ENCODE results near the gene KSR1. TPM values are rescaled to one million over a fixed set of nuclear protein-coding genes. Genes with fewer than 3 reads are reported as not detected.

Gene KSR1
- total and polyA plus RNA-seq, 10 of the 15 experiments (the other 5 are each of a cell fraction or from before 2014, with no cell fraction given), result 0.97 to 66.6 (median 22.9) TPM

DNA sequence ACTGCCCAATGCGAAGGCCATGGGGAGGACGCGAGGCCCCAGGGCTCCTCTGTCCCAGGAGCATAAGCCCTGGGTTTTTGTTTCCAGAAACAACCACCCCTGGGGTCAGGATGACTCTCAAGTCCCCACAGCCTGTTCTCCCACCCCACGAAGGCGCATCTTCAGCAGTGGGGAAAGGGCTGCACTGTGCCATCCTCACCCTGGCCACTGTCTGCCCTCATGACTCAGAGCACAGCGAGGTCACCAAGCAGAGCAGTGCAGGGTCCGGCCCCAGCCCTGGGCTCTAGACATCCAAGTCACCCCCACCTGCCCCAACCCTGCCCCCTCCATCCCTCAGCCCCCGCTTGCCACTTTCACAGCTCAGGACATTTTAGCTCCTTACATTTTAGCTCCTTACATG lies 22.7 kb upstream of the KSR1 start:
- H3K27ac ChIP-seq (ENCODE audit: control insufficient read depth, insufficient read depth), result no peak overlapping the region
- no peak for FAIRE-seq
- H4K20me1 ChIP-seq (ENCODE audit: control insufficient read depth, insufficient read depth), result no peaks in the 10 kb centered on the region
- ChIA-PET RAD21 (ENCODE audit: unreplicated experiment) (interaction anchor here (0.6 to 0.7 kb wide), 2 partner anchors 52 to 106 kb away, joined by 3 to 7 read pairs; no protein-coding TSS in a partner anchor), POLR2A (no interaction called here), SMC1A (ENCODE audit: uncharacterized antibody, unreplicated experiment) (interaction anchor here (1.5 kb wide), 1 partner anchor 21 kb away, joined by 4 read pairs; no protein-coding TSS in a partner anchor), CTCF (interaction anchor here (1.3 to 1.4 kb wide), 2 partner anchors 22 to 197 kb away, joined by 3 to 5 read pairs; partner anchors contain the start of gene KSR1)
- no peaks in the 10 kb centered on the region for H3K79me2 ChIP-seq (ENCODE audit: control insufficient read depth, insufficient read depth, low read length)
- no peak overlapping the region for H3K9ac ChIP-seq (ENCODE audit: control insufficient read depth, insufficient read depth, low read length)
- in situ Hi-C loops (cut with MboI) (no loop called here), intact Hi-C loops (cut with micrococcal nuclease; ENCODE audit: unreplicated experiment) (no loop called here)
- H3K27me3 ChIP-seq (replicated peaks in 1 of 2; ENCODE audit: control insufficient read depth in 2 of 2, insufficient read depth in 2 of 2, low read length in 1 of 2), result no peaks in the 10 kb centered on the region
- no TSS peak for BruUV-seq (replicated peaks)
- H3K4me3 ChIP-seq, result no peak overlapping the region
- no peaks in the 10 kb centered on the region for H3K36me3 ChIP-seq (ENCODE audit: control insufficient read depth in 2 of 2, insufficient read depth in 2 of 2, low read length in 1 of 2)
- no peak overlapping the region for H2AFZ ChIP-seq (ENCODE audit: control insufficient read depth, low read depth, low read length)
- WGBS (ENCODE audit: insufficient coverage, insufficient replicate concordance, low lambda C conversion rate, missing lambda C conversion rate), result 58% methylated on average over 8 of the region's 8 CpGs
- H3K4me2 ChIP-seq (ENCODE audit: control insufficient read depth, insufficient read depth), result no peak overlapping the region
- no peak for DNase-seq (ENCODE audit: low read depth, low spot score)
- H3K4me1 ChIP-seq (ENCODE audit: control insufficient read depth, insufficient read depth, low read length), result no peaks in the 10 kb centered on the region
- no peaks in the 10 kb centered on the region for H3K9me3 ChIP-seq (replicated peaks; ENCODE audit: control insufficient read depth, insufficient read depth, low read length)
- no peak for ATAC-seq
- TF ChIP-seq, protein P1, sequence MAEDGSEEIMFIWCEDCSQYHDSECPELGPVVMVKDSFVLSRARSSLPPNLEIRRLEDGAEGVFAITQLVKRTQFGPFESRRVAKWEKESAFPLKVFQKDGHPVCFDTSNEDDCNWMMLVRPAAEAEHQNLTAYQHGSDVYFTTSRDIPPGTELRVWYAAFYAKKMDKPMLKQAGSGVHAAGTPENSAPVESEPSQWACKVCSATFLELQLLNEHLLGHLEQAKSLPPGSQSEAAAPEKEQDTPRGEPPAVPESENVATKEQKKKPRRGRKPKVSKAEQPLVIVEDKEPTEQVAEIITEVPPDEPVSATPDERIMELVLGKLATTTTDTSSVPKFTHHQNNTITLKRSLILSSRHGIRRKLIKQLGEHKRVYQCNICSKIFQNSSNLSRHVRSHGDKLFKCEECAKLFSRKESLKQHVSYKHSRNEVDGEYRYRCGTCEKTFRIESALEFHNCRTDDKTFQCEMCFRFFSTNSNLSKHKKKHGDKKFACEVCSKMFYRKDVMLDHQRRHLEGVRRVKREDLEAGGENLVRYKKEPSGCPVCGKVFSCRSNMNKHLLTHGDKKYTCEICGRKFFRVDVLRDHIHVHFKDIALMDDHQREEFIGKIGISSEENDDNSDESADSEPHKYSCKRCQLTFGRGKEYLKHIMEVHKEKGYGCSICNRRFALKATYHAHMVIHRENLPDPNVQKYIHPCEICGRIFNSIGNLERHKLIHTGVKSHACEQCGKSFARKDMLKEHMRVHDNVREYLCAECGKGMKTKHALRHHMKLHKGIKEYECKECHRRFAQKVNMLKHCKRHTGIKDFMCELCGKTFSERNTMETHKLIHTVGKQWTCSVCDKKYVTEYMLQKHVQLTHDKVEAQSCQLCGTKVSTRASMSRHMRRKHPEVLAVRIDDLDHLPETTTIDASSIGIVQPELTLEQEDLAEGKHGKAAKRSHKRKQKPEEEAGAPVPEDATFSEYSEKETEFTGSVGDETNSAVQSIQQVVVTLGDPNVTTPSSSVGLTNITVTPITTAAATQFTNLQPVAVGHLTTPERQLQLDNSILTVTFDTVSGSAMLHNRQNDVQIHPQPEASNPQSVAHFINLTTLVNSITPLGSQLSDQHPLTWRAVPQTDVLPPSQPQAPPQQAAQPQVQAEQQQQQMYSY (CRISPR knock-in tag; IDR thresholded peaks at IDR 0.05), result no peak
- TF ChIP-seq MTA2 (IDR thresholded peaks at IDR 0.05; ENCODE audit: low read depth) (no peak), NBN (IDR thresholded peaks at IDR 0.05) (no peak), MXI1 (IDR thresholded peaks at IDR 0.05; ENCODE audit: low read depth, low read length) (no peak), NFYA (IDR thresholded peaks at IDR 0.05; ENCODE audit: borderline replicate concordance, low read depth, low read length) (no peak), YY1 (IDR thresholded peaks at IDR 0.05; ENCODE audit: low read depth, low read length) (no peak), BRCA1 (IDR thresholded peaks at IDR 0.05; ENCODE audit: low read depth, low read length) (no peak), NRF1 (conservative IDR thresholded peaks at IDR 0.05; ENCODE audit: low read depth, low read length) (no peak), TARDBP (IDR thresholded peaks at IDR 0.05; ENCODE audit: borderline replicate concordance) (no peak), SP1 (IDR thresholded peaks at IDR 0.05; ENCODE audit: low read depth, low read length) (no peak), HDAC6 (IDR thresholded peaks at IDR 0.05; ENCODE audit: unreplicated experiment) (no peak), NKRF (conservative IDR thresholded peaks at IDR 0.05) (no peak), E4F1 (IDR thresholded peaks at IDR 0.05; ENCODE audit: borderline replicate concordance, partially characterized antibody) (no peak)
- TF ChIP-seq, protein P2, sequence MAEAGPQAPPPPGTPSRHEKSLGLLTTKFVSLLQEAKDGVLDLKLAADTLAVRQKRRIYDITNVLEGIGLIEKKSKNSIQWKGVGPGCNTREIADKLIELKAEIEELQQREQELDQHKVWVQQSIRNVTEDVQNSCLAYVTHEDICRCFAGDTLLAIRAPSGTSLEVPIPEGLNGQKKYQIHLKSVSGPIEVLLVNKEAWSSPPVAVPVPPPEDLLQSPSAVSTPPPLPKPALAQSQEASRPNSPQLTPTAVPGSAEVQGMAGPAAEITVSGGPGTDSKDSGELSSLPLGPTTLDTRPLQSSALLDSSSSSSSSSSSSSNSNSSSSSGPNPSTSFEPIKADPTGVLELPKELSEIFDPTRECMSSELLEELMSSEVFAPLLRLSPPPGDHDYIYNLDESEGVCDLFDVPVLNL (IDR thresholded peaks at IDR 0.05; ENCODE audit: low read depth, low read length), result no peak

Data from GM12878 (cell line).